SK-N-SH (cell line): ENCODE data around the gene NAV2.

ENCODE experiments used
- CTCF ChIP-seq: fragments of 200-600 bp; sonication (generic); IDR thresholded peaks from 2 replicates; pipeline ENCODE4 v1.6.1; 2017; ENCODE audit warnings: antibody characterized with exemption, mild to moderate bottlenecking, moderate library complexity
- EP300 ChIP-seq, 2 experiments: IDR thresholded peaks; 2 replicates each; pipeline versions ENCODE4 v1.4.0 to v1.6.1; 2012; ENCODE audit warnings: borderline replicate concordance in 1 of 2, low read depth in 1 of 2, low read length in 1 of 2
- GABPA ChIP-seq: IDR thresholded peaks from 2 replicates; pipeline ENCODE4 v1.4.0; 2012; ENCODE audit warnings: low read depth, mild to moderate bottlenecking
- PBX3 ChIP-seq: IDR thresholded peaks from 2 replicates; pipeline ENCODE4; 2012
- POLR2AphosphoS5 ChIP-seq: IDR thresholded peaks from 2 replicates; pipeline ENCODE4 v1.6.1; 2012; ENCODE audit warnings: low read depth, low read length
- RCOR1 ChIP-seq: fragments of 150-350 bp; IDR thresholded peaks from 2 replicates; pipeline ENCODE4 v1.6.1; 2017; ENCODE audit warnings: antibody characterized with exemption, low read length
- TCF12 ChIP-seq: IDR thresholded peaks from 2 replicates; pipeline ENCODE4 v1.4.0; 2012
- YY1 ChIP-seq: IDR thresholded peaks from 2 replicates; pipeline ENCODE4 v1.4.0; 2012; ENCODE audit warnings: low read depth, mild to moderate bottlenecking

- TF ChIP-seq CTCF: no peak
- TF ChIP-seq TCF12: no peak
- no peak for TF ChIP-seq YY1
- no peak for TF ChIP-seq POLR2AphosphoS5
- no peak for TF ChIP-seq PBX3
- TF ChIP-seq GABPA: no peak
- TF ChIP-seq EP300 (IDR thresholded peaks at IDR 0.05; ENCODE audit: borderline replicate concordance in 1 of 2, low read depth in 1 of 2, low read length in 1 of 2): peak in 1 of 2 experiments; percentile 80; a peak in 2 of 4 replicates
- TF ChIP-seq RCOR1: peak; percentile 23; the same call in 1 of the 2 replicates
Observed at GRCh38 chr11:19767627-19768151, 55.1 kb downstream of the NAV2 start.
